Kidney epithelial cell (primary cell): Measurements from ENCODE around the gene SETBP1. TPM values are rescaled to one million over a fixed set of nuclear protein-coding genes. Genes with fewer than 3 reads are reported as not detected.

Experiments used
- DNase-seq: peaks from one replicate; pipeline ENCODE4 v3.0.0-alpha.2; 2010; ENCODE audit warnings: low read depth
- H3K27me3 ChIP-seq: 2 replicates; pipeline ENCODE4 v1.6.0; 2011; ENCODE audit warnings: low read length; ENCODE audit not compliant: control insufficient read depth, insufficient read depth
- H3K36me3 ChIP-seq: 2 replicates; pipeline ENCODE4 v1.5.1; 2011; ENCODE audit warnings: low read length; ENCODE audit not compliant: control insufficient read depth, insufficient read depth
- H3K4me3 ChIP-seq: 2 replicates; pipeline ENCODE4 v1.5.1; 2011; ENCODE audit warnings: low read depth, mild to moderate bottlenecking, control low read depth, low read length
- CTCF ChIP-seq: IDR thresholded peaks from 2 replicates; pipeline ENCODE4 v1.5.1; 2011; ENCODE audit warnings: mild to moderate bottlenecking, moderate library complexity, low read length, control low read depth, inconsistent platforms; ENCODE audit not compliant: insufficient read depth, poor library complexity, severe bottlenecking
- total RNA-seq: library from RNA; depleted of rRNA; stranded (reverse); fragments of >200 nt; gene quantifications from 2 replicates; pipeline ENCODE4 v1.2.3, GENCODE V29; 2015

Gene SETBP1
- total RNA-seq, 1 donor from 2014 or later: 2.9 TPM

- DNase-seq: peak; percentile 84
- H3K4me3 ChIP-seq: no peak overlapping the region
- no peaks in the 10 kb centered on the region for H3K36me3 ChIP-seq
- TF ChIP-seq CTCF: no peak
- no peaks in the 10 kb centered on the region for H3K27me3 ChIP-seq
Observed at GRCh38 chr18:44654573-44654972, 26.1 kb upstream of the SETBP1 start.

GRCh38 chr18:44655435-44655834 is 25.3 kb upstream of the SETBP1 start:
- Histone ChIP-seq H3K36me3 (no peaks in the 10 kb centered on the region), H3K27me3 (no peaks in the 10 kb centered on the region), H3K4me3 (no peak overlapping the region)
- no peak for TF ChIP-seq CTCF
- no peak for DNase-seq

- no peak for TF ChIP-seq CTCF
- Histone ChIP-seq H3K4me3 (no peak overlapping the region), H3K27me3 (no peaks in the 10 kb centered on the region), H3K36me3 (no peaks in the 10 kb centered on the region)
- DNase-seq: no peak
Observed at GRCh38 chr18:44659771-44660170, 20.9 kb upstream of the SETBP1 start.

GRCh38 chr18:44668270-44668975 is 12.3 kb upstream of the SETBP1 start:
- no peak for DNase-seq
- Histone ChIP-seq H3K27me3 (no peaks in the 10 kb centered on the region), H3K4me3 (no peak overlapping the region), H3K36me3 (no peaks in the 10 kb centered on the region)
- no peak for TF ChIP-seq CTCF

- TF ChIP-seq CTCF: no peak
- no peak overlapping the region for H3K4me3 ChIP-seq
Observed at GRCh38 chr18:44671914-44672313, 8.8 kb upstream of the SETBP1 start.

GRCh38 chr18:44672506-44672905 is 8.2 kb upstream of the SETBP1 start:
- DNase-seq: no peak

More at GRCh38 chr18:44671914-44672313, 8.8 kb upstream of the SETBP1 start:
- Histone ChIP-seq H3K36me3 (no peaks in the 10 kb centered on the region), H3K27me3 (no peaks in the 10 kb centered on the region)
- no peak for DNase-seq

More at GRCh38 chr18:44672506-44672905, 8.2 kb upstream of the SETBP1 start:
- Histone ChIP-seq H3K36me3 (no peaks in the 10 kb centered on the region), H3K4me3 (no peak overlapping the region), H3K27me3 (no peaks in the 10 kb centered on the region)
- TF ChIP-seq CTCF: no peak
